PC-9 (cell line): ENCODE results near the gene PAIP1. TPM values are rescaled to one million over a fixed set of nuclear protein-coding genes. Genes with fewer than 3 reads are reported as not detected.
"Not testable (repeated sequence)": the region's sequence is repeated elsewhere in the genome, so short reads cannot be mapped to it uniquely, and the experiment has no call there.

ENCODE experiments used
- BruUV-seq: library from RNA; stranded (reverse); fragments of 400-500 nt; replicated peaks from 2 replicates; lab custom pipeline; 2021; lab: Mats Ljungman, UMichigan
- CTCF ChIA-PET: fragments of 300-600 bp; sonication (Branson Sonifier 250); formaldehyde crosslinking; loops from one replicate; lab custom pipeline; 2022; ENCODE audit warnings: antibody characterized with exemption; lab: Charles Lee
- POLR2A ChIA-PET: fragments of 300-600 bp; sonication (Branson Sonifier 250); formaldehyde crosslinking; loops from one replicate; lab custom pipeline; 2022; ENCODE audit warnings: antibody characterized with exemption; ENCODE audit not compliant: unreplicated experiment; lab: Charles Lee
- DNase-seq, 2 experiments: peaks; one replicate each; pipeline versions ENCODE4 v3.0.0 to v3.0.0-alpha.2; 2015 to 2022; ENCODE audit warnings: mixed read lengths in 1 of 2
- H2AFZ ChIP-seq: fragments of 200-600 bp; sonication (generic); 2 replicates; pipeline ENCODE4 v1.8.1; 2017; ENCODE audit warnings: antibody characterized with exemption
- H3F3A ChIP-seq: fragments of 200-600 bp; sonication (generic); 2 replicates; pipeline ENCODE4 v1.8.1; 2017; ENCODE audit warnings: antibody characterized with exemption, mild to moderate bottlenecking, low read depth; ENCODE audit not compliant: insufficient read depth
- H3K27ac ChIP-seq: fragments of 200-600 bp; sonication (generic); 2 replicates; pipeline ENCODE4 v1.6.1; 2016; ENCODE audit warnings: mixed run types
- H3K27me3 ChIP-seq: fragments of 200-600 bp; sonication (generic); 2 replicates; pipeline ENCODE4 v1.6.1; 2016; ENCODE audit warnings: low read depth, mixed run types; ENCODE audit not compliant: insufficient read depth
- H3K36me3 ChIP-seq: fragments of 200-600 bp; sonication (generic); 2 replicates; pipeline ENCODE4 v1.6.1; 2016; ENCODE audit warnings: low read depth, mixed run types
- H3K4me1 ChIP-seq: fragments of 200-600 bp; sonication (generic); replicated peaks from 2 replicates; pipeline ENCODE4 v1.6.1; 2016; ENCODE audit warnings: mixed run types; ENCODE audit not compliant: insufficient read depth
- H3K4me2 ChIP-seq: fragments of 200-600 bp; sonication (generic); 2 replicates; pipeline ENCODE4 v1.6.1; 2017; ENCODE audit warnings: mixed run types
- H3K4me3 ChIP-seq: fragments of 200-600 bp; sonication (generic); 2 replicates; pipeline ENCODE4 v1.6.1; 2016; ENCODE audit warnings: mixed run types
- H3K79me2 ChIP-seq: fragments of 200-600 bp; sonication (generic); 2 replicates; pipeline ENCODE4 v1.6.1; 2017; ENCODE audit warnings: low read depth, mixed run types
- H3K9me2 ChIP-seq: fragments of 200-600 bp; sonication (generic); 2 replicates; pipeline ENCODE4 v1.8.1; 2017; ENCODE audit warnings: mild to moderate bottlenecking; ENCODE audit not compliant: insufficient read depth
- H3K9me3 ChIP-seq: fragments of 200-600 bp; sonication (generic); 2 replicates; pipeline ENCODE4 v1.8.1; 2016; ENCODE audit warnings: low read depth; ENCODE audit not compliant: insufficient read depth
- H4K20me1 ChIP-seq: fragments of 200-600 bp; sonication (generic); 2 replicates; pipeline ENCODE4 v1.8.1; 2017; ENCODE audit not compliant: insufficient read depth
- CTCF ChIP-seq: fragments of 200-600 bp; sonication (generic); conservative IDR thresholded peaks from 2 replicates; pipeline ENCODE4 v1.6.1; 2017; ENCODE audit warnings: mixed run types, antibody characterized with exemption, mild to moderate bottlenecking, moderate library complexity
- EZH2 ChIP-seq: fragments of 200-600 bp; sonication (generic); IDR thresholded peaks from 2 replicates; pipeline ENCODE4 v1.8.0; 2017; ENCODE audit warnings: antibody characterized with exemption, low read depth
- intact Hi-C: fragments of 100-400 bp; cut with micrococcal nuclease; formaldehyde crosslinking; loops from one replicate; pipeline ENCODE4 v1.10.0; 2022; ENCODE audit not compliant: unreplicated experiment
- total RNA-seq: library from RNA; stranded (reverse); gene quantifications from 2 replicates; pipeline ENCODE4 v1.2.3, GENCODE V29; 2021

The PAIP1 gene
- total RNA-seq, 1 experiment from 2014 or later = 191 TPM

- no peak within 1 kb of the TSS for H3K27ac ChIP-seq
- no peaks in the 10 kb centered on the region for H3K9me3 ChIP-seq
- ChIA-PET POLR2A (interaction anchor here (0.5 to 0.7 kb wide), 6 partner anchors 45 to 1927 kb away, joined by 4 to 17 read pairs (median 6); partner anchors contain the start of gene C5orf34), CTCF (interaction anchor here (0.9 to 2.2 kb wide), 3 partner anchors 119 to 729 kb away, joined by 3 to 8 read pairs (median 3); partner anchors contain the start of gene TMEM267)
- H3K4me1 ChIP-seq = peaks cover 21% of the 10 kb centered on the region
- no peaks in the 10 kb centered on the region for H3K27me3 ChIP-seq
- H2AFZ ChIP-seq = peak within 1 kb of the TSS; percentile 98
- H3F3A ChIP-seq = peaks cover 8% of the 10 kb centered on the region; the same call in 1 of the 2 replicates
- intact Hi-C loops = loop anchor here (1.0 to 10.0 kb wide), 4 partner anchors 45 to 290 kb away; partner anchors contain the start of genes C5orf34, HMGCS1 and PAIP1
- no peaks in the 10 kb centered on the region for H3K36me3 ChIP-seq
- TSS peak; percentile 77 for BruUV-seq
- H3K79me2 ChIP-seq = no peaks in the 10 kb centered on the region
- H4K20me1 ChIP-seq = no peaks in the 10 kb centered on the region
- peak; percentile 60 to 88 for DNase-seq
- H3K9me2 ChIP-seq = no peaks in the 10 kb centered on the region
- peak within 1 kb of the TSS; percentile 81 for H3K4me3 ChIP-seq
- peak within 1 kb of the TSS; percentile 94 for H3K4me2 ChIP-seq
- TF ChIP-seq EZH2 = no peak
- TF ChIP-seq CTCF = 0 out of 2 replicates have a peak, but pooled peaks have one; percentile 6
Observed at GRCh38 chr5:43602461-43603343, 45.8 kb upstream of the PAIP1 start, which contains the start of gene NNT. TSS of gene NNT (plus strand) at chr5:43603180. CDS start at chr5:43609196, 6,016 bp downstream.

- H3K9me2 ChIP-seq = no peaks in the 10 kb centered on the region
- peak overlapping the region; percentile 94 for H3K4me2 ChIP-seq
- H3K79me2 ChIP-seq = no peaks in the 10 kb centered on the region
- H3K9me3 ChIP-seq = no peaks in the 10 kb centered on the region
- no peaks in the 10 kb centered on the region for H3K36me3 ChIP-seq
- BruUV-seq = no TSS peak
- H4K20me1 ChIP-seq = no peaks in the 10 kb centered on the region
- H3F3A ChIP-seq = peaks cover 8% of the 10 kb centered on the region; the same call in 1 of the 2 replicates
- ChIA-PET POLR2A (interaction anchor here (0.5 to 0.7 kb wide), 2 partner anchors 47 to 1114 kb away, joined by 5 to 17 read pairs; no protein-coding TSS in a partner anchor), CTCF (interaction anchor here (2.2 kb wide), 1 partner anchor 118 kb away, joined by 8 read pairs; the partner anchor contains the start of gene TMEM267)
- H3K27me3 ChIP-seq = no peaks in the 10 kb centered on the region
- H3K4me3 ChIP-seq = peak overlapping the region; percentile 81
- intact Hi-C loops = loop anchor here (1.0 to 10.0 kb wide), 3 partner anchors 44 to 289 kb away; partner anchors contain the start of genes HMGCS1 and PAIP1
- peaks cover 21% of the 10 kb centered on the region for H3K4me1 ChIP-seq
- H3K27ac ChIP-seq = no peak overlapping the region
- no peak for DNase-seq
- peak overlapping the region; percentile 98 for H2AFZ ChIP-seq
- TF ChIP-seq EZH2 (no peak), CTCF (no peak)
Observed at GRCh38 chr5:43601454-43602260, 44.8 kb upstream of the PAIP1 start.

GRCh38 chr5:43598927-43599326 is 42.0 kb upstream of the PAIP1 start:
- intact Hi-C loops, H3K9me2 ChIP-seq, H3K79me2 ChIP-seq, H3K4me3 ChIP-seq, H3K27ac ChIP-seq, H3F3A ChIP-seq, H3K9me3 ChIP-seq, H4K20me1 ChIP-seq, H2AFZ ChIP-seq, H3K36me3 ChIP-seq, DNase-seq, H3K27me3 ChIP-seq, CTCF ChIA-PET, H3K4me2 ChIP-seq, BruUV-seq: not testable (repeated sequence)
- POLR2A ChIA-PET = interaction anchor here (0.7 kb wide), 1 partner anchor 202 kb away, joined by 5 read pairs; no protein-coding TSS in a partner anchor
- H3K4me1 ChIP-seq = peaks cover 20% of the 10 kb centered on the region
